KMS-11 (cell line): ENCODE results near the gene PRDM16.

Experiments
- H2AFZ ChIP-seq: fragments of 200-600 bp; sonication (generic); 2 replicates; pipeline ENCODE4 v1.6.1; 2016; ENCODE audit warnings: antibody characterized with exemption, mixed run types, low read depth
- H3K27ac ChIP-seq: fragments of 200-600 bp; sonication (generic); 2 replicates; pipeline ENCODE4 v1.6.1; 2016; ENCODE audit warnings: mild to moderate bottlenecking, mixed run types
- H3K27me3 ChIP-seq: fragments of 200-600 bp; sonication (generic); 2 replicates; pipeline ENCODE4 v1.6.1; 2017; ENCODE audit warnings: mild to moderate bottlenecking, low read depth, mixed run types, moderate library complexity; ENCODE audit not compliant: insufficient read depth
- H3K36me3 ChIP-seq: fragments of 200-600 bp; sonication (generic); 2 replicates; pipeline ENCODE4 v1.6.1; 2017; ENCODE audit warnings: mild to moderate bottlenecking, mixed run types; ENCODE audit not compliant: insufficient read depth
- H3K4me1 ChIP-seq: fragments of 200-600 bp; sonication (generic); 2 replicates; pipeline ENCODE4 v1.6.1; 2016; ENCODE audit warnings: mild to moderate bottlenecking, low read depth, mixed run types; ENCODE audit not compliant: poor library complexity, severe bottlenecking
- H3K4me2 ChIP-seq: fragments of 200-600 bp; sonication (generic); 2 replicates; pipeline ENCODE4 v1.7.0; 2016; ENCODE audit warnings: mild to moderate bottlenecking, mixed run types
- H3K4me3 ChIP-seq: fragments of 200-600 bp; sonication (generic); IDR thresholded peaks from 2 replicates; pipeline ENCODE4 v1.6.1; 2017; ENCODE audit warnings: low read depth, low read length, mixed read lengths; ENCODE audit not compliant: insufficient read depth
- H3K79me2 ChIP-seq: fragments of 200-600 bp; sonication (generic); 2 replicates; pipeline ENCODE4 v1.6.1; 2016; ENCODE audit warnings: low read depth, mixed run types; ENCODE audit not compliant: insufficient read depth
- H3K9ac ChIP-seq: fragments of 200-600 bp; sonication (generic); 2 replicates; pipeline ENCODE4 v1.6.1; 2016; ENCODE audit warnings: mild to moderate bottlenecking, mixed run types
- H4K20me1 ChIP-seq: fragments of 200-600 bp; sonication (generic); 2 replicates; pipeline ENCODE4 v1.6.1; 2016; ENCODE audit warnings: mild to moderate bottlenecking, mixed run types; ENCODE audit not compliant: insufficient read depth
- CTCF ChIP-seq: fragments of 200-600 bp; sonication (generic); conservative IDR thresholded peaks from 2 replicates; pipeline ENCODE4 v1.6.1; 2017; ENCODE audit warnings: low read depth, mild to moderate bottlenecking, antibody characterized with exemption, low read length, moderate library complexity, mixed read lengths

The PRDM16 gene

GRCh38 chr1:3312310-3312897, 243.4 kb downstream of the PRDM16 start:
- Histone ChIP-seq H3K27ac (no peak overlapping the region), H3K4me1 (no peaks in the 10 kb centered on the region), H3K36me3 (no peaks in the 10 kb centered on the region), H4K20me1 (no peaks in the 10 kb centered on the region), H3K4me3 (no peak overlapping the region), H3K4me2 (no peak overlapping the region), H2AFZ (no peak overlapping the region), H3K9ac (no peak overlapping the region), H3K27me3 (peaks cover 61% of the 10 kb centered on the region), H3K79me2 (no peaks in the 10 kb centered on the region)
- no peak for TF ChIP-seq CTCF

GRCh38 chr1:3312898-3313575, 244.0 kb downstream of the PRDM16 start:
- no peak overlapping the region for H3K27ac ChIP-seq
- no peak overlapping the region for H3K9ac ChIP-seq
- H3K4me2 ChIP-seq, result no peak overlapping the region

GRCh38 chr1:3313576-3313950, 244.6 kb downstream of the PRDM16 start:
- H3K27me3 ChIP-seq, result peaks cover 68% of the 10 kb centered on the region
- H2AFZ ChIP-seq, result no peak overlapping the region
- no peaks in the 10 kb centered on the region for H3K79me2 ChIP-seq
- H3K4me3 ChIP-seq, result no peak overlapping the region
- no peak for TF ChIP-seq CTCF
- H3K36me3 ChIP-seq, result no peaks in the 10 kb centered on the region
- no peaks in the 10 kb centered on the region for H4K20me1 ChIP-seq
- no peak overlapping the region for H3K4me2 ChIP-seq
- H3K4me1 ChIP-seq, result no peaks in the 10 kb centered on the region
- no peak overlapping the region for H3K27ac ChIP-seq
- H3K9ac ChIP-seq, result no peak overlapping the region

More at GRCh38 chr1:3312898-3313575, 244.0 kb downstream of the PRDM16 start:
- no peaks in the 10 kb centered on the region for H4K20me1 ChIP-seq
- H3K27me3 ChIP-seq, result peaks cover 63% of the 10 kb centered on the region
- H3K4me1 ChIP-seq, result no peaks in the 10 kb centered on the region
- no peak for TF ChIP-seq CTCF
- no peak overlapping the region for H3K4me3 ChIP-seq
- no peaks in the 10 kb centered on the region for H3K79me2 ChIP-seq
- H2AFZ ChIP-seq, result no peak overlapping the region
- no peaks in the 10 kb centered on the region for H3K36me3 ChIP-seq

- Histone ChIP-seq H3K27me3 (peaks cover 71% of the 10 kb centered on the region), H3K9ac (no peak overlapping the region)
These were observed 245.7 kb downstream of the PRDM16 start for GRCh38 chr1:3314491-3315381.

More at GRCh38 chr1:3314491-3315381, 245.7 kb downstream of the PRDM16 start:
- Histone ChIP-seq H3K4me1 (no peaks in the 10 kb centered on the region), H3K27ac (no peak overlapping the region), H3K4me2 (no peak overlapping the region), H3K36me3 (no peaks in the 10 kb centered on the region), H3K79me2 (no peaks in the 10 kb centered on the region), H2AFZ (no peak overlapping the region), H3K4me3 (no peak overlapping the region), H4K20me1 (no peaks in the 10 kb centered on the region)
- TF ChIP-seq CTCF, result no peak
